WERI-Rb-1 (cell line): ENCODE data around the gene NPLOC4.

Experiments
- DNase-seq: peaks from one replicate; pipeline ENCODE4 v3.0.0-alpha.2; 2020
- H3K27ac ChIP-seq: fragments of 250-450 bp; sonication (Bioruptor Pico); 2 replicates; pipeline ENCODE4 v1.5.1; 2020; ENCODE audit warnings: mild to moderate bottlenecking, moderate library complexity
- H3K27me3 ChIP-seq: fragments of 250-450 bp; sonication (Bioruptor Pico); 2 replicates; pipeline ENCODE4 v1.5.1; 2021; ENCODE audit warnings: mild to moderate bottlenecking, low read depth, moderate library complexity; ENCODE audit not compliant: insufficient read depth, severe bottlenecking
- H3K36me3 ChIP-seq: fragments of 250-450 bp; sonication (Bioruptor Pico); 2 replicates; pipeline ENCODE4 v1.5.1; 2020; ENCODE audit warnings: mild to moderate bottlenecking, moderate library complexity
- H3K4me3 ChIP-seq: 2 replicates; pipeline ENCODE4 v1.5.1; 2011; ENCODE audit warnings: low read depth, mild to moderate bottlenecking, control low read depth, low read length
- H3K9me3 ChIP-seq: fragments of 250-450 bp; sonication (Bioruptor Pico); 2 replicates; pipeline ENCODE4 v1.5.1; 2021; ENCODE audit warnings: mild to moderate bottlenecking, moderate library complexity; ENCODE audit not compliant: severe bottlenecking
- TF ChIP-seq, protein P1 (sequence below): IDR thresholded peaks from 2 replicates; pipeline ENCODE4 v1.5.1; 2011; ENCODE audit warnings: low read depth, mild to moderate bottlenecking, control low read depth, inconsistent platforms, low read length

Gene NPLOC4

GRCh38 chr17:81537343-81537855, 99.5 kb downstream of the NPLOC4 start:
- no peak overlapping the region for H3K4me3 ChIP-seq
- peak overlapping the region; percentile 77 for H3K27ac ChIP-seq
- DNase-seq, result peak; percentile 85
- no peaks in the 10 kb centered on the region for H3K27me3 ChIP-seq
- TF ChIP-seq, protein P1, sequence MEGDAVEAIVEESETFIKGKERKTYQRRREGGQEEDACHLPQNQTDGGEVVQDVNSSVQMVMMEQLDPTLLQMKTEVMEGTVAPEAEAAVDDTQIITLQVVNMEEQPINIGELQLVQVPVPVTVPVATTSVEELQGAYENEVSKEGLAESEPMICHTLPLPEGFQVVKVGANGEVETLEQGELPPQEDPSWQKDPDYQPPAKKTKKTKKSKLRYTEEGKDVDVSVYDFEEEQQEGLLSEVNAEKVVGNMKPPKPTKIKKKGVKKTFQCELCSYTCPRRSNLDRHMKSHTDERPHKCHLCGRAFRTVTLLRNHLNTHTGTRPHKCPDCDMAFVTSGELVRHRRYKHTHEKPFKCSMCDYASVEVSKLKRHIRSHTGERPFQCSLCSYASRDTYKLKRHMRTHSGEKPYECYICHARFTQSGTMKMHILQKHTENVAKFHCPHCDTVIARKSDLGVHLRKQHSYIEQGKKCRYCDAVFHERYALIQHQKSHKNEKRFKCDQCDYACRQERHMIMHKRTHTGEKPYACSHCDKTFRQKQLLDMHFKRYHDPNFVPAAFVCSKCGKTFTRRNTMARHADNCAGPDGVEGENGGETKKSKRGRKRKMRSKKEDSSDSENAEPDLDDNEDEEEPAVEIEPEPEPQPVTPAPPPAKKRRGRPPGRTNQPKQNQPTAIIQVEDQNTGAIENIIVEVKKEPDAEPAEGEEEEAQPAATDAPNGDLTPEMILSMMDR, result peak; percentile 100
- peaks cover 2% of the 10 kb centered on the region for H3K9me3 ChIP-seq
- H3K36me3 ChIP-seq, result peaks cover 39% of the 10 kb centered on the region

DNA sequence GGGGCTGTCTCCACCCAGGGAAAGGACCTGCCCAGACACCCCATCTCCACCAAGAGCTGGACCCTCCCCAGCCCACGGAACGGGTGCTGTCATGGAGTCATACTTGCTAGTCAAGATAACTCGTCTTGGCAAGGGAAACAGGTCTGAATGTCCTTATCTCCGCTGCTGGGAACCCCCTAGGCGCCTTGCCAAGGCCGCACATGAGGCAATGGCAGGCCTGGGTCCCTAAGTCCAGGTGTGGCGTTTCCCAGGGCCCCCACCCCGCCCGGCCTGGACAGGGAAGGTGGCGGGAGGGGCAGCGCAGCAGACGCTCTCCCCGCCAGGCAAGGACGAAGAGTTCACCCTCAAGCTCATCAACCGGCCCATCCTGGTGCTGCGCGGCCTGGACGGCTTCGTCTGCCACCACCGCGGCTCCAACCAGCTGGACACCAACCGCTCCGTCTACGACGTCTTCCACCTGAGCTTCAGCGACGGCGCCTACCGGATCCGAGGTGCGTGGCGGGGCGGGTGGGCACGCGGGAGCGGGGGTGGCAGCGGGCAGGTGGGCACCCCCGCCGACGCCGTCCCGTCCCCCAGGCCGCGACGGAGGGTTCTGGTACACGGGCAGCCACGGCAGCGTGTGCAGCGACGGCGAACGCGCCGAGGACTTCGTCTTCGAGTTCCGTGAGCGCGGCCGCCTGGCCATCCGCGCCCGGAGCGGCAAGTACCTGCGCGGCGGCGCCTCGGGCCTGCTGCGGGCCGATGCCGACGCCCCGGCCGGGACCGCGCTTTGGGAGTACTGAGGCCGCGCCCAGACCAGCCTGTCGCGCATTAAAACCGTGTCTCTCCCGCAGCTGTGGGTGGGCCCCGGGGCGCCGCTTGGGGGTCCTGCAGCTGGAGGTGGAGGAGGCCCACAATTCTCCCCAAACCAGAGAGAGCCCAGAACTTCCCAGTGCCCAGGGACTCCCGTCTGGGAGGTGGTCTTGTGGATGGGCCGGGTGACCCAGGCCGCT, 100.3 kb downstream of the NPLOC4 start:
- TF ChIP-seq, protein P1, result no peak
- Histone ChIP-seq H3K27me3 (no peaks in the 10 kb centered on the region), H3K4me3 (no peak overlapping the region), H3K9me3 (peaks cover 2% of the 10 kb centered on the region), H3K27ac (no peak overlapping the region), H3K36me3 (peaks cover 35% of the 10 kb centered on the region)
- DNase-seq, result no peak

DNA sequence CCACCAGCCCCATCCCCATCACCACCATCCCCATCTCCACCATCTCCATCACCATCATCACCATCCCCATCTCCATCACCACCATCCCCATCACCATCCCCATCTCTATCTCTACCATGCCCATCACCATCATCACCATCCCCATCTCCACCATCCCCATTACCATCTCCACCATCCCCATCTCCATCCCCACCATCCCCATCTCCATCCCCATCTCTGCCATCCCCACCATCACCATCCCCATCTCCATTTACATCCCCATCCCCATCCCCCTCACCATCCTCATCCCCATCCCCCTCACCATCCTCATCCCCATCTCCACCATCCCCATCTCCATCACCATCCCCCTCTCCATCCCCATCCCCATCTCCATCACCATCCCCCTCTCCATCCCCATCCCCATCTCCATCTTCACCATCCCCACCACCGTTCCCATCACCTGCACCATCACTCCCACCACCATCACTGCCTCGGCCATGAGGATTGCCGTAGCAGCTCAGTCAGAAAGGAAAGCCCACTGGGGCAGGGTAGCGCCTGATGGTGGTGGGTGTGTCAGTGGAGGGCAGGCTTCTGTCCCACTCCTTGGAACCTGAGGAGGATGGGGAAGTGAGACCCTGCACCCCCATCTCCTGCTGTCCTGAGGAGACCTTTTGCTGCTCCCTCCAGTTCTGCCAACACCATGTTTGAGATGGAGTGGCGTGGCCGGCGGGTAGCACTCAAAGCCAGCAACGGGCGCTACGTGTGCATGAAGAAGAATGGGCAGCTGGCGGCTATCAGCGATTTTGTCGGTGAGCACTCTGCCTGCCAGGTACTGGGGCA, 101.2 kb downstream of the NPLOC4 start:
- H3K36me3 ChIP-seq, result peaks cover 26% of the 10 kb centered on the region
- no peaks in the 10 kb centered on the region for H3K27me3 ChIP-seq
- no peak for DNase-seq
- H3K9me3 ChIP-seq, result peaks cover 4% of the 10 kb centered on the region
- TF ChIP-seq, protein P1, result no peak
- no peak overlapping the region for H3K27ac ChIP-seq
- H3K4me3 ChIP-seq, result no peak overlapping the region

DNA sequence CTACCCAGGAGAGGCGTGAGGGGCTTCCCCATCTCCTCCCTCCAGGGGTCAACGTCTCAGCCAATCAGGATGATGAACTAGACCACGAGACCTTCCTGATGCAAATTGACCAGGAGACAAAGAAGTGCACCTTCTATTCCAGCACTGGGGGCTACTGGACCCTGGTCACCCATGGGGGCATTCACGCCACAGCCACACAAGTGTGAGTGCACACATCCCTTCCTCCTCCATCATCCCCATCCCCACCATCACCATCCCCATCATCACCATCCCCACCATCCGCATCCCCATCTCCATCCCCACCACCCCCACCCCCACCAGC, 101.9 kb downstream of the NPLOC4 start:
- peaks cover 6% of the 10 kb centered on the region for H3K9me3 ChIP-seq
- H3K4me3 ChIP-seq, result no peak overlapping the region
- TF ChIP-seq, protein P1, result no peak
- no peak overlapping the region; the same call in 1 of the 2 replicates for H3K27ac ChIP-seq
- no peak for DNase-seq
- no peaks in the 10 kb centered on the region for H3K27me3 ChIP-seq
- H3K36me3 ChIP-seq, result peaks cover 19% of the 10 kb centered on the region

DNA sequence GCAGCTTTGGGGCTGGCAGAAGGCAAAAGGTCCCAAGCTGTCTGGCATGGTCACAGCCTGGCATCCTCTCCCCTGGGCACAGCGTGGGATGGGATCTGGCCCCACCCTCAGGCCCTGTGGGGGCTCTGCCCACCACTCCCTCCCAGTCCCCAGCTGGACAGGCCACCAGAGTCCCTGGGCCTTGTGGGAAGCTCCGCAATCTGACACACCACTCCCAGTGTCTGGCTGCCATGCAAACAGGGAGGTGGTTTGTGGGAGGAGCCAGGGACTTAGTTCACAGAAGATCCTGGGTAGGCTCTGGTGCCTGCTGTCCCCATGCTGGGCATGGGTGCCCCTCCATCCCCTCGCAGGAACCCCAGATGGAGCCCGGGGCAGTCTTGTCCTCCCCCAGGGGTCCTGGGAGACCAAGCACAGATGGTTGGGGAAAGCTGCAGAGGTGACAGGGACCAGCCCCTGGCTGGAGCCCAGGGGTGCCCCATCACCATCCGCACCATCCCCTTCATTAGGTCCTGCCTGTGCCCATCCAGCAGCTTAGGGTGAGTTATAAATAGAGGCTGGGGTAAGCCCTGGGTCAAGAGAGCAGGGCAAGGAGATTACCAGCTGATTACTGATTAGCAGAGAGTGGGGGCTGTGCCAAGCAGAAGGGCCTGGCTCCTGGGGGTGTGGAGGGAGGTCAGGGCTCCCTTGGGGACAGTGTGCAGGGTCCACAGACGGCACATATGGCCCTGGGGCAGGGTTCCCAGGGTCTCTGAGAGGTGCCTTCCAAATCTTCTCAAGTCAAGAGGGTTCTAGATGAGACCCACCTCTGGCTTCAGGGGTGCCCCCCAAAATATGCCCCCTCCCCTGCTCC, 102.5 kb downstream of the NPLOC4 start:
- peaks cover 13% of the 10 kb centered on the region for H3K36me3 ChIP-seq
- peak; percentile 77 for DNase-seq
- H3K27me3 ChIP-seq, result no peaks in the 10 kb centered on the region
- no peak overlapping the region for H3K4me3 ChIP-seq
- TF ChIP-seq, protein P1, result no peak
- no peak overlapping the region; the same call in 1 of the 2 replicates for H3K27ac ChIP-seq
- H3K9me3 ChIP-seq, result peaks cover 6% of the 10 kb centered on the region
